ENCODE results near the gene PHF21B.
"Not testable (repeated sequence)": the region's sequence is repeated elsewhere in the genome, so short reads cannot be mapped to it uniquely, and the experiment has no call there.

PHF21B gene

GRCh38 chr22:44924098-44924497 lies 85.7 kb downstream of the PHF21B start:
- TF ChIP-seq CTCF (IDR thresholded peaks at IDR 0.05; ENCODE audit: low read depth, low read length) = no peak
- H3K4me3 ChIP-seq (ENCODE audit: low read depth, low read length) = no peak overlapping the region
- no peak for DNase-seq (ENCODE audit: low read depth, low spot score)
- in situ Hi-C loops (cut with HindIII; ENCODE audit: low sequenced_read_pairs) = no loop called here

GRCh38 chr22:44921766-44922165 lies 88.0 kb downstream of the PHF21B start:
- in situ Hi-C loops (cut with HindIII; ENCODE audit: low sequenced_read_pairs); H3K4me3 ChIP-seq (ENCODE audit: low read depth, low read length); DNase-seq (ENCODE audit: low read depth, low spot score): not testable (repeated sequence)

- DNase-seq (ENCODE audit: low read depth, low spot score) = no peak
- no peak for TF ChIP-seq CTCF (IDR thresholded peaks at IDR 0.05; ENCODE audit: low read depth, low read length)
- H3K4me3 ChIP-seq (ENCODE audit: low read depth, low read length) = no peak overlapping the region
- in situ Hi-C loops (cut with HindIII; ENCODE audit: low sequenced_read_pairs) = no loop called here
Measured at GRCh38 chr22:44920183-44920582, 89.6 kb downstream of the PHF21B start.

GRCh38 chr22:44919691-44920090 lies 90.1 kb downstream of the PHF21B start:
- no peak for DNase-seq (ENCODE audit: low read depth, low spot score)
- no peak overlapping the region for H3K4me3 ChIP-seq (ENCODE audit: low read depth, low read length)
- TF ChIP-seq CTCF (IDR thresholded peaks at IDR 0.05; ENCODE audit: low read depth, low read length) = no peak
- in situ Hi-C loops (cut with HindIII; ENCODE audit: low sequenced_read_pairs) = no loop called here

GRCh38 chr22:44918925-44919392 lies 90.8 kb downstream of the PHF21B start:
- DNase-seq (ENCODE audit: low read depth, low spot score) = no peak
- TF ChIP-seq CTCF (IDR thresholded peaks at IDR 0.05; ENCODE audit: low read depth, low read length) = no peak
- in situ Hi-C loops (cut with HindIII; ENCODE audit: low sequenced_read_pairs) = no loop called here
- H3K4me3 ChIP-seq (ENCODE audit: low read depth, low read length) = no peak overlapping the region

- H3K4me3 ChIP-seq (ENCODE audit: low read depth, low read length) = no peak overlapping the region
- in situ Hi-C loops (cut with HindIII; ENCODE audit: low sequenced_read_pairs) = no loop called here
- DNase-seq (ENCODE audit: low read depth, low spot score) = no peak
- TF ChIP-seq CTCF (IDR thresholded peaks at IDR 0.05; ENCODE audit: low read depth, low read length) = no peak
Measured at GRCh38 chr22:44918166-44918924, 91.5 kb downstream of the PHF21B start.

- TF ChIP-seq CTCF (IDR thresholded peaks at IDR 0.05; ENCODE audit: low read depth, low read length) = no peak
- in situ Hi-C loops (cut with HindIII; ENCODE audit: low sequenced_read_pairs) = no loop called here
- no peak overlapping the region for H3K4me3 ChIP-seq (ENCODE audit: low read depth, low read length)
- no peak for DNase-seq (ENCODE audit: low read depth, low spot score)
Measured at GRCh38 chr22:44917372-44918165, 92.2 kb downstream of the PHF21B start.

All from astrocyte of the spinal cord (primary cell).